MM.1S (cell line): ENCODE measurements around the gene CAB39.

Experiments used
- EZH2 ChIP-seq: fragments of 300-600 bp; sonication (generic); optimal IDR thresholded peaks from 2 replicates; pipeline ENCODE3; 2017; ENCODE audit warnings: low read depth, mild to moderate bottlenecking, antibody characterized with exemption, low read length, mixed read lengths
- TF ChIP-seq, protein P1 (sequence below): fragments of 300-600 bp; sonication (generic); IDR thresholded peaks from 2 replicates; pipeline ENCODE4 v1.5.1; 2016; ENCODE audit warnings: antibody characterized with exemption, low read length, mixed read lengths

DNA sequence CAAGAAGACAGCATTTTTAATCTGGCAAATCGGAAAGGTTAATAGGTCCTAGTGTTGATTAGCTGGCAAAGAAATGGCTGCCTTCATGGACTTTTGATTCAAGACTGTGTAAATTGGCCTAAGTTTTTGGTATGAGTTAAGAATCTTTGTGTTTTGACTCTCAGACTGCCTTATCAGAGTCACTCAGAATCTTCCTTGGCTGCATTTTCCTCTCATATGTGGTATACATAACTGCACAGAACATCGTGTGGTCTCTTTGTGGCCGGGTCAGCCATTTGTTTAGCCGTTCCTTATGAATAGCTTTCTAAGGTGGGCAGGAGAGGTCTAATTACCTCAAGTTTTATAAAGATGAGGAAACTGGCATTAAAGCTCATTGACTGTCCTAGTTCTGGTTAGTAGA lies 30.1 kb downstream of the CAB39 start:
- TF ChIP-seq, protein P1, sequence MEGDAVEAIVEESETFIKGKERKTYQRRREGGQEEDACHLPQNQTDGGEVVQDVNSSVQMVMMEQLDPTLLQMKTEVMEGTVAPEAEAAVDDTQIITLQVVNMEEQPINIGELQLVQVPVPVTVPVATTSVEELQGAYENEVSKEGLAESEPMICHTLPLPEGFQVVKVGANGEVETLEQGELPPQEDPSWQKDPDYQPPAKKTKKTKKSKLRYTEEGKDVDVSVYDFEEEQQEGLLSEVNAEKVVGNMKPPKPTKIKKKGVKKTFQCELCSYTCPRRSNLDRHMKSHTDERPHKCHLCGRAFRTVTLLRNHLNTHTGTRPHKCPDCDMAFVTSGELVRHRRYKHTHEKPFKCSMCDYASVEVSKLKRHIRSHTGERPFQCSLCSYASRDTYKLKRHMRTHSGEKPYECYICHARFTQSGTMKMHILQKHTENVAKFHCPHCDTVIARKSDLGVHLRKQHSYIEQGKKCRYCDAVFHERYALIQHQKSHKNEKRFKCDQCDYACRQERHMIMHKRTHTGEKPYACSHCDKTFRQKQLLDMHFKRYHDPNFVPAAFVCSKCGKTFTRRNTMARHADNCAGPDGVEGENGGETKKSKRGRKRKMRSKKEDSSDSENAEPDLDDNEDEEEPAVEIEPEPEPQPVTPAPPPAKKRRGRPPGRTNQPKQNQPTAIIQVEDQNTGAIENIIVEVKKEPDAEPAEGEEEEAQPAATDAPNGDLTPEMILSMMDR, result no peak
- TF ChIP-seq EZH2, result no peak
